IPS-18c (cell line): ENCODE results near the gene C1orf116.

Experiments used
- H3K4me3 ChIP-seq: 2 replicates; pipeline ENCODE4 v1.7.0; 2013; ENCODE audit warnings: low read depth, mild to moderate bottlenecking, low read length, moderate library complexity; ENCODE audit not compliant: insufficient read depth
- H3K9me3 ChIP-seq: one replicate; pipeline ENCODE4 v1.6.1; 2013; ENCODE audit warnings: mild to moderate bottlenecking, low read length, moderate library complexity; ENCODE audit not compliant: control insufficient read depth, insufficient read depth

Gene C1orf116

GRCh38 chr1:207027206-207027777 is 5.3 kb downstream of the C1orf116 start:
- Histone ChIP-seq H3K9me3 (no peaks in the 10 kb centered on the region), H3K4me3 (no peak overlapping the region)

- H3K9me3 ChIP-seq = no peaks in the 10 kb centered on the region
- no peak overlapping the region for H3K4me3 ChIP-seq
Measured at GRCh38 chr1:207026104-207026534, 6.4 kb downstream of the C1orf116 start.

GRCh38 chr1:207025146-207025880 is 7.2 kb downstream of the C1orf116 start:
- no peak overlapping the region for H3K4me3 ChIP-seq
- no peaks in the 10 kb centered on the region for H3K9me3 ChIP-seq

GRCh38 chr1:207024202-207025145 is 8.1 kb downstream of the C1orf116 start:
- H3K4me3 ChIP-seq = no peak overlapping the region
- H3K9me3 ChIP-seq = no peaks in the 10 kb centered on the region

- Histone ChIP-seq H3K4me3 (no peak overlapping the region), H3K9me3 (no peaks in the 10 kb centered on the region)
Measured at GRCh38 chr1:207022996-207023679, 9.4 kb downstream of the C1orf116 start.

GRCh38 chr1:207021876-207022596 is 10.5 kb downstream of the C1orf116 start:
- Histone ChIP-seq H3K9me3 (no peaks in the 10 kb centered on the region), H3K4me3 (no peak overlapping the region)

GRCh38 chr1:207021139-207021861 is 11.3 kb downstream of the C1orf116 start:
- no peak overlapping the region for H3K4me3 ChIP-seq
- H3K9me3 ChIP-seq = no peaks in the 10 kb centered on the region

GRCh38 chr1:207020709-207021107 is 11.8 kb downstream of the C1orf116 start:
- H3K9me3 ChIP-seq = no peaks in the 10 kb centered on the region
- H3K4me3 ChIP-seq = no peak overlapping the region

GRCh38 chr1:207020065-207020708 is 12.4 kb downstream of the C1orf116 start:
- H3K9me3 ChIP-seq = no peaks in the 10 kb centered on the region
- no peak overlapping the region for H3K4me3 ChIP-seq

- no peak overlapping the region for H3K4me3 ChIP-seq
Measured at GRCh38 chr1:207019661-207020060, 12.9 kb downstream of the C1orf116 start.

GRCh38 chr1:207019161-207019560 is 13.4 kb downstream of the C1orf116 start:
- Histone ChIP-seq H3K9me3 (no peaks in the 10 kb centered on the region), H3K4me3 (no peak overlapping the region)

More at GRCh38 chr1:207019661-207020060, 12.9 kb downstream of the C1orf116 start:
- no peaks in the 10 kb centered on the region for H3K9me3 ChIP-seq

GRCh38 chr1:207018707-207019106 is 13.8 kb downstream of the C1orf116 start:
- Histone ChIP-seq H3K9me3 (no peaks in the 10 kb centered on the region), H3K4me3 (no peak overlapping the region)

GRCh38 chr1:207017615-207018559 is 14.7 kb downstream of the C1orf116 start:
- H3K9me3 ChIP-seq = no peaks in the 10 kb centered on the region
- H3K4me3 ChIP-seq = no peak overlapping the region

GRCh38 chr1:207015791-207016190 is 16.8 kb downstream of the C1orf116 start:
- no peaks in the 10 kb centered on the region for H3K9me3 ChIP-seq
- H3K4me3 ChIP-seq = no peak overlapping the region

- no peak overlapping the region for H3K4me3 ChIP-seq
- H3K9me3 ChIP-seq = no peaks in the 10 kb centered on the region
Measured at GRCh38 chr1:207014728-207015127, 17.8 kb downstream of the C1orf116 start.
